ENCODE measurements around the gene HNRNPLL.

HNRNPLL gene

DNA sequence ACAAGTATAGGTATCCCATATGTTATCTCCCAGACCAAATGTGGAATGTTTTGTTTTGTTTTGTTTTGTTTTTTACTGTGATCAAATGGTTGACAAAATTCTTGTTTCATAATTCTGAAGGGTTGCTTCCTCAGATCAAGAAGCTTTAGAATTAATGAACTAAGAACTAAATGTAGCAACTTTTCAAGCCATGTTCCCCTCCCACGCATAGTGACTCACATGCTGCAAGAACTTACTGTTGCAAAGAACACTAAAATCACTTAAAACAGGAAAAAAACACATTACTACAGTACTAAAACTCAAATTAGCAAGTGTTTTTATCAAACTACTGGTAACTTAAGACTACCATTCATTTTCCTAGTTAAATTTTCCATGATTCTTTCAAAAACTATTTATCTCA is 30.6 kb downstream of the HNRNPLL start:
- no peak for TF ChIP-seq CTCF (IDR thresholded peaks at IDR 0.05; ENCODE audit: borderline replicate concordance, control extremely low read depth, extremely low read depth, insufficient read depth, missing control alignments)
- DNase-seq (ENCODE audit: low spot score): no peak
- in situ Hi-C loops (cut with MboI; ENCODE audit: low sequenced_read_pairs, unreplicated experiment): no loop called here

GRCh38 chr2:38571193-38571592 is 31.5 kb downstream of the HNRNPLL start:
- no peak for TF ChIP-seq CTCF (IDR thresholded peaks at IDR 0.05; ENCODE audit: borderline replicate concordance, control extremely low read depth, extremely low read depth, insufficient read depth, missing control alignments)
- no peak for DNase-seq (ENCODE audit: low spot score)
- in situ Hi-C loops (cut with MboI; ENCODE audit: low sequenced_read_pairs, unreplicated experiment): no loop called here

DNA sequence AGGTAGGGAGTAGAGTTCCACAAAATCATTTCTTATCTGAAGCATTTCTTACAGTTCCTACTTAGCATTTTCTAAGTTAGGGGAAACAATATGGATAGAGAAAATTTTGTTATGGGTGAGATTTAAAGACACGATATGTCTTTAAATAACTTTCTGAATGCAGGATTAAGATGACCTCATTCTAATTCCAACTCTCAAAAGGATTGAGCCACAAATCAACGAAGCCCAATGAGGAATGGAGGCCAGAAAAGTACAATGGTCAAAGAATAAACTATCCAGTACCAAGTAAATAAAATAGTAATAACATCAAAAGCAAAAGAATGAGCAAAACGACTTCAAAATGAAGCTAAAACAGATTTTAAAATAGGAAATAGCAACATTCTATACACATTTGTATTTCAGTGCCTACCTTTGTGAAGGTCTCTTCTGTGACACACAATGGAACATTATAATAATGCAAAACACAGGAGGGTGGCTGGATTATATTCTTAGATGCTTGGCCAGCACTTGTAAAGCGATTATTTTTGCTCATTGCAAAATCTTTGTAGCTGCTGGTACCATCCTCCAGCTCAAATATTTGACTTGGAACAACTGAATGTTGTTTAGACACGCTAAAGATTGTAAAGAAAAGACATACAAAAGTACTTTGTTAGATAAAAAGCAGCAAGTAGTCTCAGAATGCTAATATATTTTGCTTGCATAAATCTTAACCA is 33.8 kb downstream of the HNRNPLL start:
- no peak for DNase-seq (ENCODE audit: low spot score)
- in situ Hi-C loops (cut with MboI; ENCODE audit: low sequenced_read_pairs, unreplicated experiment): no loop called here

DNA sequence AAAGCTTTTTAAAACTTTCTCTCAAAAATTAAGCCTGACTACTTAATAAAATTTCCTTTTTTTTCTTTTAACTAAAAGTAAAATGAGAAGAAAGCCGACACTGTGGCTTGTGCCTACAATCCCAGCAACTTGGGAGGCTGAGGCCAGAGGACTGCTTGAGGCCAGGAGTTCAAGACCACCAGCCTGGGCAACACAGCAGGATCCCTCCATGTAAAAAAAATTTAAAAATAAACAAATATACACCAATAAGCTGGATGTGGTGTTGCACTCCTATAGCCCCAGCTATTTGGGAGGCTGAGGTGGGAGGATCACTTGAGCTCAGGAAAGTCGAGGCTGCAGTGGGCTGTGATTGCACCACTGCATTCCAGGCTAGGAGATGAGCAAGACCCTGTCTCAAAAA is 37.4 kb downstream of the HNRNPLL start:
- in situ Hi-C loops (cut with MboI; ENCODE audit: low sequenced_read_pairs, unreplicated experiment): no loop called here

More for the DNA sequence above, 33.8 kb downstream of the HNRNPLL start:
- TF ChIP-seq CTCF (IDR thresholded peaks at IDR 0.05; ENCODE audit: borderline replicate concordance, control extremely low read depth, extremely low read depth, insufficient read depth, missing control alignments): no peak

GRCh38 chr2:38561691-38562090 is 41.0 kb downstream of the HNRNPLL start:
- no peak for DNase-seq (ENCODE audit: low spot score)
- no peak for TF ChIP-seq CTCF (IDR thresholded peaks at IDR 0.05; ENCODE audit: borderline replicate concordance, control extremely low read depth, extremely low read depth, insufficient read depth, missing control alignments)
- in situ Hi-C loops (cut with MboI; ENCODE audit: low sequenced_read_pairs, unreplicated experiment): no loop called here

More for the DNA sequence above, 37.4 kb downstream of the HNRNPLL start:
- TF ChIP-seq CTCF (IDR thresholded peaks at IDR 0.05; ENCODE audit: borderline replicate concordance, control extremely low read depth, extremely low read depth, insufficient read depth, missing control alignments): no peak
- no peak for DNase-seq (ENCODE audit: low spot score)

- in situ Hi-C loops (cut with MboI; ENCODE audit: low sequenced_read_pairs, unreplicated experiment): no loop called here
- DNase-seq (ENCODE audit: low spot score): no peak
- TF ChIP-seq CTCF (IDR thresholded peaks at IDR 0.05; ENCODE audit: borderline replicate concordance, control extremely low read depth, extremely low read depth, insufficient read depth, missing control alignments): no peak
Observed at GRCh38 chr2:38560092-38560491, 42.6 kb downstream of the HNRNPLL start.
